ENCODE measurements around the gene NEU2.
"Not testable (repeated sequence)": the region's sequence is repeated elsewhere in the genome, so short reads cannot be mapped to it uniquely, and the experiment has no call there.

Gene NEU2

DNA sequence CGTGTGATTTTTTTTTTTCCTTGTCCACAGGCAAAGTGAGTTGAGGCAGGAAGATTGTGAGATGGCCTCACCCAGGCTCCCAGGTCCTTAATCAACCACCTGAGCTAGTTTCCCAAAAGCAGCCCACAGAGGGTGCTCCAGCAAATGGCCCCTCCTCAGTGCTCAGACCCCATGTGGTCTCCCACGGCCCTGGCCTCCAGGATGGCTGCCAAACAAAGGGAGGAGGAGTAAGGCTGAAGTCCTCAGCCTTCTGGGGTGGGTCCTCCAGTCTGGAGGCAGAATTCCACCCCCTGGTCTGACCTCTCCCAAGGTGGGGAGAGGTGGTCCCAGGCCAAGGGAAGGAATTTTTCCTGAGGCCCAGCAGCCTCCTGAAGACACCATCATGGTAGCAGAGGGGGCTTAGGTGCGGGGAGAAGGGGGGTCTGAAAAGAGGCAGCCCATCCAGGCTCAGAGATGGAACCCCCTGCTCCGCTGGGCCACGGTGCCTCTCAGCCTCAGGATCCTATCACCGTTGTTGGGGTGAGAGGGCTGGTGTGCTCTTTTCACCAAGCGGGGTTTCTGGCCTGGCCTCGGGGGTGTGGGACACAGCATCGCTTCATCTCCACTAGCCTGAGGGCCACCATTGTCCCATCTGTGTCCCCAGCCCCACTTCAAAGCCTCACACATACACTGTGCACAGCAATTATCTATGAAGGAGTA lies 21.8 kb upstream of the NEU2 start:
- no peak for DNase-seq

DNA sequence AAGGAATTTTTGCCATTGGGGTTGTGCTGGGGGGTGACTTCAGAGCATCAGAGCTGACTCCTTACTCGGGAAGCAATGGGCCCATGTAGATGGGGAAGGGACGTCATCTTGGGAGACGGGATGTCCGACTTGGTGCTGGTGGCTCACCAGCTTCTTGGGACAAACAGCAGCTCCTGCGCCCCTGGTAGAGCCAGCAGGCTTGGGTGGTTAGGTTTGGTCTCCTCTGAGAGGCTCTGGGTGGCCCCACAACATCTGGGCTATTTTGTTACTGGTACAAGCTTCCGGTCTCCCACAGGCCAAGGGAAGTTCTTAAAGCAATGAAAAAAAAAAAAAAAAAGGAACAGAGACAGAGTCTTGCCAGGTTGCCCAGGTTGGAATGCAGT lies 21.2 kb upstream of the NEU2 start:
- no peak for DNase-seq

DNA sequence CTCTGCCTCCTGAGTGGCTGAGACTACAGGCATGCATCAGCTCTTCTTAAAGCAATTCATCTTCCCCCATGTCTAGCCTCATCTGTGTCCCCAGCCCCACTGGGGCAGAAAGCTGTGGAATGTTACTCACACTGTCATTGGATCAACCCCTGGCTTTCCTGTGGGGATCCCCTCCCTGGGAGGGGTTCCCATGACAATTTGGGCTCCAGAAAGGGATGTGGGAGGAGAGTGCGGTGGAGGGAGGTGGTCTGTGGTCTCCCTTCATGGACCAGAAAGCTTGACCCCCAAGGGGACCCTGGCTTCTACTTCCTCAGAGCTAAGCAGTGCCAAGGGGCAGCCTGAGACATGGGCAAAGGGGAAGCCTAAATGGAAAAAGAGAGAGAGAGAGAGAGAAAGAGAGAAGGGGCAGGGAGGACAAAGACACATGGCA lies 20.8 kb upstream of the NEU2 start:
- DNase-seq, result no peak

DNA sequence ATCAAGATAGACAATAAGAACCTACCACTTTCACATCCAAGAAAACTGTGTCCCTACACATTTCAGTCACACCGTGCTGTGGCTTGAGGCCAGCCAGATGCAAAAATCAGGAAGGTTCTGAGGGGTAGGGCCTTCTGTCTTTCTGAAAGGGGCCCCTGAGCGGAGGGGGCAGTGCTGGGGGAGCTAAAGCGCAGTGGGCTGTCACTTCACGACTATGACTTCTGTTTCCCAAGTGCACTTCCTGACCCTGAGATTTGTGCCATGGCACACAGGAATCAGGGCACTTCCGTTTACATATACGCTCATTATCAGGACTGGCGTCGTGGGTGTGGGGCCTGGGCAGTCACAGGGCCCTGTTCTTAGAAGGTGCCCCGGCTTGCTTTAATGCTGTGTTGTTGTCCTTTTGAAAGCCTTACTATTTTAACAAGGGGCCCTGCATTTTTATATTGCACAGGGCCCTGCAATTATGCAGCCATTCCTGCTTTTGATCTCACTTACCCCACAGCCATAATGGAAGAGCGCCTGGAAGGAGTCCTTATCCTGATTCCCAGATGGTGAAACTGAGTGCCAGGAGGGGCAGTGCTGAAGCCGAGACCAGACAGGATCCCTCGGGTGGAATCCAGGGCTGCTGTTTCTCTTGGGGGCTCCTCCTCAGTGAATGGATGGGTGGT lies 20.0 kb upstream of the NEU2 start:
- DNase-seq, result no peak

DNA sequence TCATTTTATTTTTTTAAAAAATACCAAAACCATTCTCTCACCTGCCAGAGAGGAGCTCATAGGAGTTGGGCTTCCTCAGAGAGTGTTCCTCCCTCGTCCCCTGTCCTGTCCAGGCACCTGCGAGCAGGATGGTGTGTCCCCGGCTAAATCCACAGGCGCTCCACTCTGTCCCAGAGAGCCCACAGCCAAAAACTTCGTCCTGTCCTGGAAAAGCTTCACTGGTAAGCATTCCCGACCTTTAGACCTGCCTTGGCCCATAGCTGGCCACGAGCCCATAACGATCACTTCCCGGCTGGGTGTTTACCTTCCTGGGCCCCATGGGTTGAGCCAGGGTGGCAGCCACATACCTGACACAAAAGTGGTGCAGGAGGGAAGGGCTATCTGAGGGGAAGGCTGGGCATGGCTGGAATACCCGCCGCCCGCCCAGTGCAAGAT lies 19.4 kb upstream of the NEU2 start, which contains the start of gene NGEF:
TSS of gene NGEF (minus strand) at position 230 of the 435 bp plus-strand sequence. CDS start 38,366 bp downstream, outside the sequence.
- no peak for DNase-seq

DNA sequence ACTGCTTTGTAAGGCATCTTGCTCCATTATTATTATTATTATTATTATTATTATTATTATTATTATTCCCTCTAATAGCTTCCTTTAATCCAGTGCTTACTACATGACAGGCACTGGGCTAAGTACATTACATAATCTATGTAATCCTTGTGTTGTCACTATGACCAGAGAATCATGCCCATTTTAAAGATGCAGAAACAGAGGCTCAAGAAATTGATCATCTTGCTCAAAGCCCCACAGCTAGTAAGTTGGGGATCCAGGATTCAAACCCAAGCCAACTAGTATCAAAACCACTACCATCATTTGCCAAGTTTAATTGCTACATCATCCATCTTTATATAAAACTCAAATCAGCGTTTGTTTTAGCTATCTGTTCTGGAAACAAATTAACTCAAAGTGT lies 18.8 kb upstream of the NEU2 start:
- no peak for DNase-seq

DNA sequence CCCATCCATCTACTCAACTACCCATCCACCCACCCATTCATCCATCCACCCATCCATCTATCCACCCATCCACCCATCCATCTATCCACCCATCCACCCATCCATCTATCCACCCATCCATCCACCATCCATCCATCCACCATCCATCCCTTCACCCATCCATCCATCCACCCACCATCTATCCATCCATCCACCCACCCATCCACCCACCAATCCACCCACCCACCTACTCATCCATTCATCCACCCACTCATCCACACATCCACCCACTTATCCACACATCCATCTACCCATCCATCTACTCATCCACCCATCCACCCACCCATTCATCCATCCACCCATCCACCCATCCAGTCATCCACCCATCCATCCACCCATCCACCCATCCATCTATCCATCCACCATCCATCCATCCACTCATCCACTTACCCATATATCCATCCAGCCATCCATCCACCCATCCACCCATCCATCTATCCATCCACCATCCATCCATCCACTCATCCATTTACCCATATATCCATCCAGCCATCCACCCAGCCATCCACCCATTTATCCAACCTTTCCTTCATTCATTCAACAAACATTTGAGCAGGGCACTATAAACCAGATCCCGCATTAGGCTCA lies 17.3 kb upstream of the NEU2 start:
- no peak for DNase-seq

DNA sequence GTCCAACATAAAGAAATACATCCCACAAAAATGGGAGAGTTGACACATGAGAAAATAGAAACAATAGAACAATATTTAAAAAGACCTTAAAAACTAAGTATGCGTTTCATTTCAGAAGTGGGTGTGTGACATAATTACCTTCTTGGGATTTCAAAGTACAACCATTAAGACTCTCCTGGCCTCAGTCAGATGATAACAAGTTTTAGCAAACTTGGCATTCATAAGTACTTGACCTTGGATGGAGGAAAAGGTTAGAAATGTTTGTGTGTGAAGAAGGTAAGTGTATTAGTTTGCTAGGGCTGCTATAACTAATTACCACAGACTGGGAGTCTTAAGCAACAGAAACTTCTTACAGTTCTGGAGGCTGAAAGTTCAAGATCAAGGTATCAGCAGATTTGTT lies 14.5 kb upstream of the NEU2 start:
- no peak for DNase-seq

DNA sequence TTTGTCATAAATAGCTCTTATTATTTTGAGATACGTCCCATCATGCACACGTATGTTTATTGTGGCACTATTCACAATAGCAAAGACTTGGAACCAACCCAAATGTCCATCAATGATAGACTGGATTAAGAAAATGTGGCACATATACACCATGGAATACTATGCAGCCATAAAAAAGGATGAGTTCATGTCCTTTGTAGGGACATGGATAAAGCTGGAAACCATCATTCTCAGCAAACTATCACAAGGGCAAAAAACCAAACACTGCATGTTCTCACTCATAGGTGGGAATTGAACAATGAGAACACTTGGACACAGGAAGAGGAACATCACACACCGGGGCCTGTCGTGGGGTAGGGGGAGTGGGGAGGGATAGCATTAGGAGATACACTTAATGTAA lies 12.9 kb upstream of the NEU2 start:
- DNase-seq, result not testable (repeated sequence)

DNA sequence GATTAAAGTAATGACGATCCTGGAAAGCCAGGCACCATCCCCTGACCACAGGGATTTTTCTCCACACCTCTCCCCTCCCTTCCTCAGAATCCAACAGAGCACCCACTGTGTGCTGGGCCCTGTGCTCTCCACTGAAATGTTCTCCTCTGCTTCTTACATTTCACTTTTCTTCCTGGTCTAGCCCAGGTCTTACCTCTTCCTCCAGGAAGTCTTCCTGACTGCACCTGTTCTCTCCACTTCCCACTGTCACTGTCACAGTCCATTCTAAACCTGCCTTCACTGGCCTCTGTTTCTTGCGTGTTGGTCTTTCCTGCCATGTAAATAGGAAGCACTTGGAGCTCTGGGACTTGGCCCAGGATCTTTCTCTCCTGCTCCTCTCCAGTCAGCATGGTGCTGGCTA lies 12.0 kb upstream of the NEU2 start:
- no peak for DNase-seq

DNA sequence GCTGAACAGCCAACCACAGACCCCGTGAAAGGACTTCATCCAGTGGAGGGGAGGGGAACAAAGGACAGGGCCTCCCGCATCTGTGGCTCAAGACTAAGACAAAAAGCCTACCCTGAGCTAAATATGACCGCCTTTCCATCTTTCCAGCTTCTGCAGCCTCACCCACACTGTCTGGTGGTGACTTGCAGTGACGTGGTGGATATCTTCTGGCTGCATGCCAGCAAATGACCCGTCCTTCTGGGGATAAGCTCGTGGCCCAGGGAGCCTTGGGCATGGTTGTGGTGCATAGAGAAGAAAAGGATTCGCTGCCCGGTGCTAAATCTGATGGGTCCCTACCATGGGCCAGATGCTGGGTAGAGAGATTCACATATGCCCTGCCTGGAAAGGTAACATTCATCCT lies 10.7 kb upstream of the NEU2 start:
- DNase-seq, result no peak

DNA sequence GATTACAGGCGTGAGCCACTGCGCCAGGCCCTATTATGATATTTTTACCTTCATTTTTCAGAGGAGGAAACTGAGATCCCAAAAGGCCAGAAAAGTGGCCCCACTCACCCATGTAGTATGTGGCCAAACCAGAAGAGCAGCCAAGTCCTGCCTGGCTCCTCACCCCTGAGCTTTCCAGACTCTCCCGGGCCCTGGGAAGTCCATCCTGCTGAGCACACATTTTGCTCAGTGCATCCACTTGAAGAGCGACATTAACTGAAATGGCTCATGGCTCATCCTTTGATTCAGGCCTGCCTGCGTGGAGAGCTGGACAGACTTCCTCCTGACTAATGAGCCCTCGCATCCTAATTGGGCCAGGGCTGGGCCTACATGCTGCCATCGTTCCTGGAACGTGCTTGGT lies 9.9 kb upstream of the NEU2 start:
- no peak for DNase-seq

DNA sequence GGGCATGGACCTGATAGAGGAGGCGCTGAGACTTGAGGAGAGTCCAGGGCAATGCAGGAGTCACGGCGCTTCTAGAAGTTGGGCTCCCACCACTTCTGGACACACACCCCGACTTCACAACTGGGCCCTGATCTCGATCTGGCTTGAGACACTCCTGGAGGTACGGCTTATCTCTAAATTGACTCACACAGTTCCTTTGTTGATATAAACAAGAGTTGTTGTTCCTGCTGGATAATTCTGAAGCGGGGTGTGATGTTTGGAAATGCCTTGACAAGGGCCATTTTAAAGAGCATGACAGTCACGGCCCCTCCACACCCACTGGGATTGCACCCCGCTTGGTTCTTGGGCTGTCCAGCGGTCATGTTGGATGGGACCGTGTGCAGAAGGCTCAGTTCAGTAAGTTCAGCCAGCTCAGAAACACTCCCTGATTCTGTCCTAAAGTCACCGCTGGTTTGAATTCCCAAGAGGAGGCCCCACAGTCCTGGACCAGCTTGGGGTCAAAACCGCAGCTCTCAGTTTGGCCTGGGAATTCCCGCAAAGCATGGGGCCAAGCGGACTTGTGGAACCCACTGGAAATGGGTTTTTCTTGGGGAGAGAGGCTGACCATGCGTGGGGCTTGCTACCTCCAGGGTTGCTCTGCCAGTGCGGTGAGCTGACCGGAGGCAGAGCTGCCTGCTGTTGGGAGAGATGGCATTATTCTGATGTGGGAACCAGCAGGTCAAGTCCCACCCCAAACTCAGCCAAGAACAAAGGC lies 9.3 kb upstream of the NEU2 start:
- no peak for DNase-seq

DNA sequence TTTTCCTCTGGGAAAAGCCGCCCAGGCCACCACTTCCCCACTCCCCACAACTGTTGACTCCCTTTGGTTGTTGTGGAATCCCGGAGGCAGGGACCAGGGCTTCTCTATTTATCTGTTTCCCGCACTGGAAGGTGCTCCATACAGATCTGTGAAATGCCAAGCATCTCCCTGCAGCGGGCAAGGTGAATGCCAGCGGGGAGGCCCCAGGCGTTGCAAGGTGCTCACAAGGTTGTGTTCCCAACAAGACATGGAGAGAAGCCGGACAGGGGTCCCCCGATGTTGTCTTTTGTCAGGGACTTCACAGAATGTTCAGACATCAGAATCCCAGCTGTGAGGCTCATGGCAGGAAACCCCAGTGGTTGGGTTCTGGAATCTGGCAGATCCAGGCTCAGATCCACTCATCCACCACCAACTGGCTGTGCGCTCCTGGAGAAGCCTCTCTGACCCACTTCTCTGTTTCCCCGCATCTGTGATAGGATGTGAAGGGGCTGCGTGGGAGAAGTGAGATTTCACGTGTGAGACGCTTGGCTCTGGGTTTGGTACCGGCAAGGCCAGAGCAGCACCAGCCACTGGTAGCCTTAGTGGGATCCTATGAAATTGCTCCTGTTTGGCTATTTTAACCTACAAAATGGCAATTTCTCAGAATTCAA lies 8.6 kb upstream of the NEU2 start:
- no peak for DNase-seq

DNA sequence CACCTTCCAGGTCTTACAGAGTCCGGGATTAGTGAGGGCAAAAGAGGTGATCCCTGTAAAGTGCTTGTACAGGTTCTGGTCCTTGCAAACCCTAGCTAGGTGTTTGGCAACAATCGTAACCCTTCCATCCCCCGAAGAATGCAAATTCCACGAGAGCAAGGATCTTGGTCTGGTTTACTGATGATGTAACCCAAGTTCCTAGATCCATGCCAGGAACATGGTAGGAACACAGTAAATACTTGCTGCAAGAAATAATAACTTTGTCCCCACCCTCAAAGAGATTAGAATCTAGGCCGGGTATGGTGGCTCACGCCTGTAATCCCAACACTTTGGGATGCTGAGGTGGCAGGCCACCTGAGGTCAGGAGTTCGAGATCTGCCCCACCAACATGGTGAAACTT lies 6.8 kb upstream of the NEU2 start:
- no peak for DNase-seq

DNA sequence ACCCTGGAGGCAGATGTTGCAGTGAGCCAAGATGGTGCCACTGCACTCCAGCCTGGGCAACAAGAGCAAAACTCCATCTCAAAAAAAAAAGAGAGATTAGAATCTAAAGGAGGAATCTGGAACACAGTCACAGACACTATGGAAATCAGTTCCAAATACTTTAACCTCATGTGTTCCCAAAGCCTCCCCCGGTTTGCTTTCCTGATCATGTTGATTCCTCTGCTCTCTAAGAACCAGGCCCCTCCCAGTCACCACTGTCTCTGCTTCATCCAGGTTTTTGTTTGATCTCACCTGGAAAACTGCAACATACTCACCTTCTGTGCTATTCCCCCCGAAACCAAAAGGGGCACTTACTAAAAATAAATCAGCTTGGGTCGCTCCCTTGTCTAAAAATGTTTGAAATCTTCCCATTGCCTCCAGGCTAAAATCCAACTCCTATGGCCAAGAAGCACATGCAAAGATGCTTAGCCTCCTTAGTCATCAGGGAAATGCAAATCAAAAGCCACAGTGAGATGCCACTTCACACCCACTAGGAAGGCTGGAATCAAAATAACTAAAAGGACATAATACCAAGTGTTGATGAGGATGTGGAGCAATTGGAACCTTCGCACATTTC lies 6.2 kb upstream of the NEU2 start:
- DNase-seq, result no peak

DNA sequence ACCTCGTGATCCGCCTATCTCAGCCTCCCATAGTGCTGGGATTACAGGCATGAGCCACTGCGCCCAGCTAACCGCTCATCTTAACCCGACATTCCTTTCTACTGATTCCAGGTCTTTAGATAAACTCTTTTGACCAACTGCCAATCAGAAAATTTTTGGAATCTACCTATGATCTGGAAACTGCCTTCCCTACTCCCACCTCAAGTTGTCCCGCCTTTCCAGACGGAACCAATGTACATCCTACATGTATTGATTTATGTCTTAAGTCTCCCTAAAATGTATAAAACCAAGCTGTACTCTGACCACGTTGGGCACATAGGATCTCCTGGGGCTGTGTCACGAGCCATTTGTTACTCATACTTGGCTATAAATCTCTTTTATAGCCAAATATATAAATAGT lies 3.2 kb upstream of the NEU2 start:
- no peak for DNase-seq

DNA sequence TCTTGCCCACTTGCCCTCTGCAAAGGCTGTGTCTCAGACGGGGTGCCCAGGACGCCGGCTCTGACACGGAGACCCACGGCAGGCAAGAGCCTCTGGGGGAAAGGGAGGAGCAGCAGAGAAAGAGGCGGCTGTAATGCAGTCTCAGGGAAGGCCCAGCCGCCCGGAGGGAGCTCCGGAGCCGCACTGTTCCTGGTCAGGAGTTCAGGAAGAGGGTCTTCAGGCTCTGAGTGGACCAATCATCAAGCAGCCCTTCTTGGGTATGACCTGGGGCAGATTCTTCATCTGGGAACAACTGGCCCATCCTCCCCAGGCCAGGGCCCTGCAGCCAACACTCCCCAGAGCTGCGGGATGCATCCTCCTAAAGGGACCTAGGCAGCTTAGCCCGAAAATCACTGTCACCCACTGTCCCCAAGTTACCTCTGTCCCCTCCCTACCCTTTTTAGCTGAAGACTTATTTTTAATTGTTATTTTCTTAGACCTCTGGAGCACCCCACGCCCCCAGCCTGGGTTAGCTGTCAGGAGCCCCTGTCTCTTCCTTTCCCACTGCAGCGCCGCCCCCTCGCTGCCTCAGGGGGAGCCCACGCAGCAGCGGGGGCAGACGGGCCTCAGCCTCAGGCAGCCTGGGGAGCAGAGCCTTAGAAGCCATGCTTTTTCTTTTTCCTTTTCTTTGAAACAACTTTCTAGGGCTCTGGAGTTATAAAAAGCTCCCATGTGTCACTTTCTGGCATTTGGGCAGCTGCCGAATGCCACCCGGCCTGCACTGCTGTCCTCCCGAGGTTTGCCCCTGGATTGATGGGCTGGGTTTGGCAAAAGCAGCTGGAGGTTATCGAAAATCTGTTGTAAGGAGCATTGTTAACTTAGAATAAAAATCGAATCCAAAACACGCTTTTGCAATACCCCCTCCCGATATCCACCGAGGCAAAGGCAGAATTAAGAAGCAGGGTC lies 644 bp upstream of the NEU2 start:
- no peak for DNase-seq

DNA sequence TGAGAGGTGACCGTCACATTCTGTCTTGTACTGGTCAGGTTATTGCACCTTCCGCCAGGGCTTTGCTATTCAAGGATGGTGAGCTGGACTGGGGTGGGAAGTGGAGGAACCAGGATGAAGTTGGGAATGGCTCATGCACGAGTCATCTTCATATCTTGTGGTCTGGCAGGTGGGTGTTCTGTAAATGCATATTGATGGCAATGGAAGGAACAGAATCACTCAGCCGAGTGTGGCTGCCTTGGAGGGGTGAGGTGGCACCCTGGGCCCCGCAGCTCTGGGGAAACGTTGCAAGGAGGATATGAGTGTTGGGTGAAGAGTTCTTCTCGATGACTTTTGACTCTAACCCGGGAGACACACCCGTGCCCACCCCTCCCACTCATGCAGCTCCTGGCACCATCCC lies 1.2 kb downstream of the NEU2 start:
- no peak for DNase-seq

DNA sequence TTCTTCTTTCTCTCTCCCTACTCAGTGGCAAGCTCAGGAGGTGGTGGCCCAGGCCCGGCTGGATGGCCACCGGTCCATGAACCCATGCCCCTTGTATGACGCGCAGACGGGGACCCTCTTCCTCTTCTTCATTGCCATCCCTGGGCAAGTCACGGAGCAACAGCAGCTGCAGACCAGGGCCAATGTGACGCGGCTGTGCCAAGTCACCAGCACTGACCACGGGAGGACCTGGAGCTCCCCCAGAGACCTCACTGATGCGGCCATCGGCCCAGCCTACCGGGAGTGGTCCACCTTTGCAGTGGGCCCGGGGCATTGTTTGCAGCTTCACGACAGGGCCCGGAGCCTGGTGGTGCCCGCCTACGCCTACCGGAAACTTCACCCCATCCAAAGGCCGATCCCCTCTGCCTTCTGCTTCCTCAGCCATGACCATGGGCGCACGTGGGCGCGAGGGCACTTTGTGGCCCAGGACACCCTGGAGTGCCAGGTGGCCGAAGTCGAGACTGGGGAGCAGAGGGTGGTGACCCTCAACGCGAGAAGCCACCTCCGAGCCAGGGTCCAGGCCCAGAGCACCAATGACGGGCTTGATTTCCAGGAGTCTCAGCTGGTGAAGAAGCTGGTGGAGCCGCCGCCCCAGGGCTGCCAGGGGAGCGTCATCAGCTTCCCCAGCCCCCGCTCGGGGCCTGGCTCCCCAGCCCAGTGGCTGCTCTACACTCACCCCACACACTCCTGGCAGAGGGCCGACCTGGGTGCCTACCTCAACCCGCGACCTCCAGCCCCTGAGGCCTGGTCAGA lies 1.8 kb downstream of the NEU2 start:
- DNase-seq, result no peak
